ENCODE data around the gene LRRC25. TPM values are rescaled to one million over a fixed set of nuclear protein-coding genes. Genes with fewer than 3 reads are reported as not detected.

The LRRC25 gene
- total and polyA plus RNA-seq, 10 of the 15 experiments (the other 5 are each of a cell fraction or from before 2014, with no cell fraction given): 0.38 to 2.9 (median 1.2) TPM

GRCh38 chr19:18430417-18431144 is 33.2 kb upstream of the LRRC25 start:
- WGBS (ENCODE audit: insufficient coverage, insufficient replicate concordance, low lambda C conversion rate, missing lambda C conversion rate): 87% methylated on average over 21 of the region's 21 CpGs
- Histone ChIP-seq H3K9me3 (replicated peaks; ENCODE audit: control insufficient read depth, insufficient read depth, low read length) (no peaks in the 10 kb centered on the region), H3K79me2 (ENCODE audit: control insufficient read depth, insufficient read depth, low read length) (peaks cover 14% of the 10 kb centered on the region), H3K4me1 (ENCODE audit: control insufficient read depth, insufficient read depth, low read length) (peaks cover 30% of the 10 kb centered on the region), H3K27me3 (replicated peaks in 1 of 2; ENCODE audit: control insufficient read depth in 2 of 2, insufficient read depth in 2 of 2, low read length in 1 of 2) (no peaks in the 10 kb centered on the region), H3K4me3 (no peak overlapping the region), H3K4me2 (ENCODE audit: control insufficient read depth, insufficient read depth) (no peak overlapping the region; the same call in 1 of the 2 replicates), H3K36me3 (ENCODE audit: control insufficient read depth in 2 of 2, insufficient read depth in 2 of 2, low read length in 1 of 2) (peaks cover 0 to 5% of the 10 kb centered on the region in 2 experiments; a peak in 3 of 4 replicates), H3K9ac (ENCODE audit: control insufficient read depth, insufficient read depth, low read length) (no peak overlapping the region), H4K20me1 (ENCODE audit: control insufficient read depth, insufficient read depth) (no peaks in the 10 kb centered on the region; the same call in 1 of the 2 replicates), H3K27ac (ENCODE audit: control insufficient read depth, insufficient read depth) (no peak overlapping the region), H2AFZ (ENCODE audit: control insufficient read depth, low read depth, low read length) (no peak overlapping the region)
- CTCF ChIA-PET: no interaction called here
- no peak for FAIRE-seq
- SMC1A ChIA-PET (ENCODE audit: uncharacterized antibody, unreplicated experiment): no interaction called here
- RAD21 ChIA-PET (ENCODE audit: unreplicated experiment): no interaction called here
- TF ChIP-seq MXI1 (IDR thresholded peaks at IDR 0.05; ENCODE audit: low read depth, low read length) (no peak), MYB (IDR thresholded peaks at IDR 0.05; ENCODE audit: borderline replicate concordance, low read depth, low read length) (no peak), NBN (IDR thresholded peaks at IDR 0.05) (no peak), ATF2 (IDR thresholded peaks at IDR 0.05; ENCODE audit: low read length) (no peak), RELA (IDR thresholded peaks at IDR 0.05; ENCODE audit: borderline replicate concordance, partially characterized antibody) (no peak), ZBTB11 (CRISPR knock-in tag; IDR thresholded peaks at IDR 0.05) (no peak), CHD1 (IDR thresholded peaks at IDR 0.05; ENCODE audit: low read depth, low read length) (no peak), FOXK2 (IDR thresholded peaks at IDR 0.05) (no peak), CBX5 (IDR thresholded peaks at IDR 0.05; ENCODE audit: low read depth) (no peak), ZNF24 (IDR thresholded peaks at IDR 0.05) (no peak), WRNIP1 (IDR thresholded peaks at IDR 0.05; ENCODE audit: borderline replicate concordance, low read depth, low read length) (no peak), CEBPB (IDR thresholded peaks at IDR 0.05; ENCODE audit: borderline replicate concordance in 1 of 2, low read depth in 2 of 2, low read length in 2 of 2) (no peak), STAT1 (conservative IDR thresholded peaks at IDR 0.05) (no peak), HDAC6 (IDR thresholded peaks at IDR 0.05; ENCODE audit: unreplicated experiment) (no peak), PAX5 (IDR thresholded peaks at IDR 0.05; ENCODE audit: borderline replicate concordance, low read depth, low read length) (no peak), ETV6 (conservative IDR thresholded peaks at IDR 0.05 in 1 of 2, IDR thresholded peaks at IDR 0.05 in 1 of 2; ENCODE audit: borderline replicate concordance in 1 of 2, low read depth in 1 of 2) (no peak), USF2 (IDR thresholded peaks at IDR 0.05; ENCODE audit: borderline replicate concordance, low read depth, low read length) (no peak)
- no TSS peak for BruUV-seq (replicated peaks)
- ATAC-seq: no peak
- no peak for DNase-seq (ENCODE audit: low read depth, low spot score)
- POLR2A ChIA-PET: no interaction called here
- in situ Hi-C loops (cut with MboI) (no loop called here), intact Hi-C loops (cut with micrococcal nuclease; ENCODE audit: unreplicated experiment) (no loop called here)
